Activated naive CD4-positive, alpha-beta T cell (primary cell): ENCODE results near the gene ADAM8.

Experiments used
- DNase-seq, 4 experiments: peaks; one replicate each; lab custom pipeline; 2025; lab: John Stamatoyannopoulos, UW

Gene ADAM8

DNA sequence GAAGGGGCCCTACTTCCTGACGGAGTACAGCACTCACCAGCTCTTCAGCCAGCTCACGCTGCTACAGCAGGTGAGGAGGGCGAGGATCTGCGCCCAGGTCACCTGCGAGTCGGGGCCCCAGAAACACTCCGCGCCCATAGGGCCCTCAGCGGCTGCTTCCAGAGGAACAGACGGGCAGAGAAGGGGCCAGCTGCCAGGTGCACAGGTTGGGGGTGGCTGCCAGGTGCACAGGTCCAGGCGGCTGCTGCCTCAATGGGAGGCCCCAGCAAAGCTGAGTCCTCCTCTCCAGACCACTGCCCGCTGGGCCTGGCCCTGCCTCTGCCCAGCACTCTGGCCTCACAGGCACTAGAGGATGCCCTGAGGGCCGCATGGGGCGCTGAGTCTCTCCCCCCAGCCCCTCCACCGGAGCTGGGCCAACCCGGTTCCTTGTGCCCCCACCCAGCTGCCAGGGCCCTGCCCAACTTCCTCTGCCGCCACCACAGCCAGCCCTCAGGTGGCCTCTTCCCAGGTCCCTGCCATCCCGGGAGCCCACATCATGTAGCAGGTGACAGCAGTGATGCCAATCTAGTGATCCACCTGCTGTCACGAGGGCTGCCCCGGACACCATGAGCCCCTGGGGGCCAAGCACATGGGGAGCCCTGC lies 63.7 kb downstream of the ADAM8 start:
- no peak for DNase-seq
